Keratinocyte (primary cell): ENCODE results near the gene KIF11.

ENCODE experiments used
- CTCF ChIP-seq, 3 experiments: IDR thresholded peaks in 1 of 3; conservative IDR thresholded peaks in 1 of 3; optimal IDR thresholded peaks in 1 of 3; 2 replicates in 2 of 3; 3 replicates in 1 of 3; pipeline versions ENCODE3 to v1.5.1; 2011; ENCODE audit warnings: low read length in 3 of 3, mild to moderate bottlenecking in 3 of 3, moderate library complexity in 2 of 3, control low read depth in 1 of 3, inconsistent platforms in 1 of 3; ENCODE audit not compliant: insufficient read depth in 2 of 3; ENCODE audit errors: extremely low read depth in 1 of 3
- EZH2 ChIP-seq: IDR thresholded peaks from one replicate; pipeline ENCODE4 v1.6.1; 2012; ENCODE audit warnings: inconsistent platforms, mild to moderate bottlenecking, low read length, moderate library complexity

GRCh38 chr10:92627845-92628480 lies 35.0 kb downstream of the KIF11 start:
- no peak for TF ChIP-seq CTCF (optimal IDR thresholded peaks at IDR 0.05 in 1 of 3, IDR thresholded peaks at IDR 0.05 in 1 of 3, conservative IDR thresholded peaks at IDR 0.05 in 1 of 3; ENCODE audit: extremely low read depth in 1 of 3, insufficient read depth in 2 of 3, low read length in 3 of 3)
- TF ChIP-seq EZH2: no peak
